Measurements from ENCODE around the gene TXNL4A.
A peak's percentile ranks its signal among the peaks of the same experiment; 100 is the strongest.
"Not testable (repeated sequence)": the region's sequence is repeated elsewhere in the genome, so short reads cannot be mapped to it uniquely, and the experiment has no call there.

Gene TXNL4A

GRCh38 chr18:79962835-79963657 is 25.3 kb downstream of the TXNL4A start:
- DNase-seq: peak; percentile 75

GRCh38 chr18:79962311-79962710 is 26.1 kb downstream of the TXNL4A start:
- no peak for DNase-seq

- no peak for DNase-seq
Measured at GRCh38 chr18:79961527-79962291, 26.7 kb downstream of the TXNL4A start.

DNA sequence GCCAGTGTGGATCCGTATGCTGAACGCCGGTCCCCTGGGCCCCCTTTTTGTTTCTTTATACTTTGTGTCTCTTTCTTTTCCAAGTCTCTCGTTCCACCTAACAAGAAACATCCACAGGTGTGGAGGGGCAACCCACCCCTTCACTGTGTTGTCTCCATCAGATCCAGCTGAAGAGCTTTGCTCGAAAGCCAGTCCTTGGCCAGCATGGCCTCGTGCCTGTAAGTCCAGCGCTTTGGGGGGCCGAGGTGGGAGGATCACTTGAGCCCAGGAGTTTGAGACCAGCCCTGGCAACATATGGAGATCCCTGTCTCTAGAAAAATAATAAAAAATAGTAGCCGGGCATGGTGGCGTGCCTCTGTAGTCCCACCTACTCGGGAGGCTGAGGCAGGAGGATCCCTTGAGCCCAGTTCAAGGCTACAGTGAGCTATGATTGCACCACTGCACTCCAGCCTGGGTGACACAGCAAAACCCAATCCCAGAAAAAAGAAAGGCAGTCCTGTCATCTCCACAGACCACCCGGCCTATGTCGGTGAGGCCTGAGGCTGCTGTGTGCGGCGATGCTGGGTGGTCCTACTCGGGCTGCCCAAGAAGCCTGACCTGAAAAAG is 27.3 kb downstream of the TXNL4A start:
- no peak for DNase-seq

DNA sequence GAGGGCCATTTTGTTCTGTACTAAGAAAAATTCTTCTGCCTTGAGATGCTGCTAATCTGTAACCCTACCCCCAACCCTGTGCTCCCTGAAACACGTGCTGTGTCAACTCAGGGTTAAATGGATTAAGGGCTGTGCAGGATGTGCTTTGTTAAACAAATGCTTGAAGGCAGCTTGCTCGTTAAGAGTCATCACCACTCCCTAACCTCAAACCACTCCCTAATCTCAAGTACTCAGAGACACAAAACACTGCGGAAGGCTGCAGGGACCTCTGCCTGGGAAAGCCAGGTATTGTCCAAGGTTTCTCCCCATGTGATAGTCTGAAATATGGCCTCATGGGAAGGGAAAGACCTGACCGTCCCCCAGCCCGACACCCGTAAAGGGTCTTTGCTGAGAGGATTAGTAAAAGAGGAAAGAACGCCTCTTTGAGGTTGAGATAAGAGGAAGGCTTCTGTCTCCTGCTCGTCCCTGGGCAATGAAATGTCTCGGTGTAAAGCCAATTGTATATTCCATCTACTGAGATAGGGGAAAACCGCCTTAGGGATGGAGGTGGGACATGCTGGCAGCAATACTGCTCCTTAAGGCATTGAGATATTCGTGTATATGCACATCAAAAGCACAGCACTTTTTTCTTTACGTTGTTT is 28.1 kb downstream of the TXNL4A start:
- not testable (repeated sequence) for DNase-seq

GRCh38 chr18:79958981-79959380 is 29.4 kb downstream of the TXNL4A start:
- no peak for DNase-seq

DNA sequence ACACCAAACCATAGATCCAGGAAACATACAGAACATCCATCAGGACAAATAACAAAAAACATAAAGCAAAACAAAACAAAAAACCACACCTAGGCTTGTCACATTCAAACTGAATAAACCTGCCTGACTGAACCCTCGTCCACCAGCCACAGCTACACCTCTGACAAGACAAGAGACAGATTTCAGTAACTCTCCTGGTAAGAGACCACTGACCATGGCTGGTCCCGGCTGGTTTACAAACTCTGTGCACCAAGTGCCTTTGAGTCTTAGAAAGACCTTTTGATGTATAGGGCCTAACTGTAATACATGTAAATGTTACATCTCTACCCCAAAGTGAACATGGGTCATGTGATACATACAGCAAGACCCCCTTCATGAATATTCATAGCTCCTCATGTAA is 32.1 kb downstream of the TXNL4A start:
- peak; percentile 15 for DNase-seq

GRCh38 chr18:79955302-79956075 is 32.9 kb downstream of the TXNL4A start:
- DNase-seq: peak; percentile 50

- peak; percentile 30 for DNase-seq
Measured at GRCh38 chr18:79954791-79955190, 33.6 kb downstream of the TXNL4A start.

DNA sequence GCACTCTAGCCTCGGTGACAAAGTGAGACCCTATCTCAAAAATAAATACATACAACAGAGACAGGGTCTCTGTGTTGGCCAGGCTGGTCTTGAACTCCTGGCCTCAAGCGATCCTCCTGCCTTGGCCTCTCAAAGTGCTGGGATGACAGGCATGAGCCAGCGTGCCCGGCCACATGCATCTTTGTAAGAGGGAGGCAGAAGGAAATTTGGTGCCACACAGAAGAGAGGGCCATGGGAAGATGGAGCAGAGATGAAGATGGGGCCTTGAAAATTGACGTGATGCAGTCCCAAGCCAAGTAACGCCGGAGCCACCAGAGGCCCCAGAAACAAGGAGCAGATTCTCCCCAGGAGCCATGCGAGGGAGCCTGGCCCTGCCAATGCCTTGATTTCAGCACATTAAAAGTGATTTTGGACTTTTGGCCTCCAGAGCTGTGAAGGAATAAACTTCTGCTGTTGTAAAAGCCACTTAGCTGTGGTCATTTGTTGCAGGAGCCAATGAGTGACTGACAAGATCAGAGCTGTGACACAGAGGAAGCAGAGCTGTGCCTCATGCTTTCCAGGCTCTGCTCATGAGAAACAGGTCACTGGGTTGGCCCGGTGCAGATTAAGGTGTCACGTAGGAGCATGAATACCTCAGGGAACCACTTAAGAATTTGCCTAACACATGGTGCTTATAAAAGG is 34.3 kb downstream of the TXNL4A start:
- DNase-seq: peak; percentile 59

GRCh38 chr18:79952996-79953559 is 35.3 kb downstream of the TXNL4A start:
- peak; percentile 50 for DNase-seq

DNA sequence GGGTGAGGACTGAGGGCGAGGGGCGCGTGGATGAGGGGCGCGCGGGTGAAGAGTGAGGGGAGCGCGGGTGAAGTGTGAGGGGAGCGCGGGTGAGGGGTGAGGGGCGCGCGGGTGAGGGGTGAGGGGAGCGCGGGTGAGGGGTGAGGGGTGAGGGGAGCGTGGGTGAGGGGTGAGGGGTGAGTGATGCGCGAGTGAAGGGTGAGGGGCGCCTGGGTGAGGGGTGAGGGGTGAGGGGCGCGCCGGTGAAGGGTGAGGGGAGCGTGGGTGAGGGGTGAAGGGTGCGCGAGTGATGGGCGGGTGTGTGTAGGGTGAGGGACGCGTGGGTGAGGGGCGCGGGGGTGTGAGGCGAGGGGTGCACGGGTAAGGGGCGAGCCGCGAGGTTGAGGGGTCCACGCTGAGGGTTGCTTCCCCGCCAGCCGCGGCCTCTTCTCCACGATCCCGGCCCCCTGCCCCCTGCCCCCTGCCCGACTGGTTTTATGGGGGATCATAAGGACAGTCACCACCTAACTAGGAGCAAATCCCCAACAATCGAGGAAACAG is 35.8 kb downstream of the TXNL4A start:
- no peak for DNase-seq

GRCh38 chr18:79951545-79952455 is 36.6 kb downstream of the TXNL4A start, which contains the start of gene SLC66A2:
TSS of gene SLC66A2 (minus strand) at chr18:79951653. CDS start at chr18:79950926, 727 bp downstream.
- DNase-seq: peak; percentile 100

- peak; percentile 63 for DNase-seq
Measured at GRCh38 chr18:79950515-79951341, 37.6 kb downstream of the TXNL4A start.

DNA sequence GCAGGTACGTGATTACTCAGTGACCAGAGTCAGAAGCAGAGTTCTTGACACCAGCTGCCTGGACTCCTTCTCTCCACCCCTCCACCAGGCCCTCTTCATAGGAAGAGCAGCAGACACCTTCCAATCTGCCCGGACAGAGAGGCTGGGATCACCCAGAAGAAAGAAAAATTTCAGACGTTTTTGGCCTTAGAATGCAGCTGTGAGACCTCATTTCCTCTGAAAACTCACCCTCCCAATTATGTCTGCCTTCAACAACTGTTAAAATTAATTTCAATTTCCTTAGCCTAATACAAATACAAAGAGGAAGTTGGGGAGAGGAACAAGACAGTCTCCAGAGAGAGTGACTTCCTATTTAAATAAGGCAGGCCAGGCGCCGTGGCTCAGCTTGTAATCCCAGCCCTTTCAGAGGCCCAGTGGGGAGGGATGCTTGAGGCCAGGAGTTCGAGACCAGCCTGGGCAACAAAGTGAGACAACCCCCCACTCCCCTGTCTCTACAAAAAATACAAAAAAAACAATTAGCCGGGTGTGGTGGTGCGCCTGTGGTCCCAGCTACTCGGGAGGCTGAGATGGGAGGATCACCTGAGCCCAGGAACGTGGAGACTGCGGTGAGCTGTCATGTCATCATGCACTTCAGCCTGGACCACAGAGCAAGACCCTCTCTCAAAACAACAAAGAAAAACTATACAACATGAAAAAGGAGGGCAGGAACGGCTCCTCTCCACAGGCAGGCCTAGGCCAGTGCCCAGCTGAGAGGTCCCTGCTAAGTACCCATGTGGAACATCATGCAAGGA is 38.5 kb downstream of the TXNL4A start:
- DNase-seq: peak; percentile 51

DNA sequence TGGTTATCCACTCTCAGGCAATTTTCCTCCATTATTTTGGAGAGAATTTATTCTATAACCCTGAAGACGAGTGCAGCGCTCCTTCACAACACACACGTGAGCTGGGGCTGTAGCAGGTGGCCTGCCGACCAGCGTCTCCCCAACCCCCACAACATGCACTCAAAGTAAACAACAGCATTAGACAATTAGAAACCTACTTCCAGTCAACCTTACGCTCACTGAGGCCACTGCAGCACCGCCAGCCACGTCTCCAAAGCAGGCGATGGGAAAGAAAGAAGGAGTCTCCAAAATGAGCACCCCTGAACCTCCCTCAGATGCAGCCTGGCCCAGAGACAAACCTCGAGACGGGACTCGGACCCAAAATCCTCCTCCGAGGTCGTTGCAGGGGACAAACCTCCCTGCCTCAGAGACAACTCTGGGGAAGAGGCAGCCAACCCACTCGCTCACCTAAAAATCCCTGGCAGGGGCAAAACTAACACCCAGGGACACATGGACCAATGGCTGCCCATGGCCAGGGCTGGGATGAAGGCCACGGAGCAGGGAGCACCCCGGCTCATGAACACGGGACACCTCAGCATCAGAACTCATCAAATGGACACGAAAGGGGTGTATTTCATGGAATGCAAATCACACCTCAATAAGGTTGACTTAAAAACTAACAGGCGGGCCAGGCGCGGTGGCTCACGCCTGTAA is 39.5 kb downstream of the TXNL4A start:
- DNase-seq: peak; percentile 44

DNA sequence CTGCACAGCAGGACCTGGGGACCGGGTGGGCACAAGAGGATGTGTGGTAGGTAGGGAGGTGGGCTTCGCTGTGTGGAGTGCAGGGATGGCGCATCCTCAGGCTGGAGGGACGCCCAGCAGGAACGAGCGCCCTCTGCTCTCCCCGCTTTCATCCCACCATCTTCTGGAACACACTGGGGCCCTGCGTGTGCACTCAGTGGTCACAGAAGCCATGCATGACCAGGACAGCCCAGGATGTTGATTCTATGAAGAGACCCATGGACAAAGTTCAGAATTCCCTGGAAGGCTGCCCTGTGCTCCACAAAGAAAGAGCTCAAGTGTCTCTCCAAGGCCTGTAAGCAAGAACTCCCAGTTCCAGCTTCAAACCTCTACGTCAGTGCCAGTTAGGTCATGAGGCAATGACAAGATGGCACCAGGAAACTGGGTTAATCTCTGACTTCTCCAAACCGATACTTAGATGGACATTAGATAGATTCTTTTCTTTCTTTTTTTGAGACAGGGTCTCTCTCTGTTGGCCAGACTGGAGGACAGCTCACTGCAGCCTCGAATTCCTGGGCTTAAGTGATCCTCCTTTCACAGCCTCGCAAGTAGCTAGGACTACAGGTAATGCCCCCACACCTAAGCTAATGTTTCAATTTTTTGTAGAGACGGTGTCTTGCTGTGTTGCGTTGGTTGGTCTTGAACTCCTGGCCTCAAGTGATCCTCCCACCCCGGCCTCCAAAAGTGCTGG is 40.3 kb downstream of the TXNL4A start:
- peak; percentile 20 for DNase-seq

Measured in activated CD8-positive, alpha-beta memory T cell treated with anti-CD3 and anti-CD28 coated beads, Interleukin-2, amount 50 U/mL, for 48 hours (primary cell).